K562 (cell line): ENCODE measurements around the gene GNAS-AS1. TPM values are rescaled to one million over a fixed set of nuclear protein-coding genes. Genes with fewer than 3 reads are reported as not detected.

Experiments used
- ATAC-seq: fragments of 200-7000 bp; cut with Tn5 transposase; 3 replicates; pipeline ENCODE4 v1.9.1; 2020; ENCODE audit warnings: moderate library complexity
- BruUV-seq: library from RNA; stranded (reverse); fragments of 400-500 nt; replicated peaks from 2 replicates; lab custom pipeline; 2021; lab: Mats Ljungman, UMichigan
- CTCF ChIA-PET: fragments of 300-600 bp; formaldehyde crosslinking; extraction: SDS; loops from one replicate; lab custom pipeline; 2021; ENCODE audit warnings: low intra/inter-chr PET ratio; lab: Yijun Ruan, JAX
- POLR2A ChIA-PET: fragments of 300-600, 350-650 bp; sonication (Branson Sonifier 250); formaldehyde crosslinking; extraction: SDS; loops from one replicate; lab custom pipeline; 2021; ENCODE audit warnings: antibody characterized with exemption, inconsistent platforms; lab: Yijun Ruan, JAX
- DNase-seq, 4 experiments: peaks; one replicate each; pipeline versions ENCODE4 v3.0.0 to v3.0.0-alpha.2; 2011 to 2018; ENCODE audit warnings: low spot score in 3 of 4, mixed read lengths in 3 of 4; ENCODE audit errors: extremely low read depth in 1 of 4
- FAIRE-seq: peaks from 2 replicates; lab custom pipeline; 2011; peaks lifted over from hg19 to GRCh38; lab: Jason Lieb, UNC
- H2AFZ ChIP-seq: 2 replicates; pipeline ENCODE4 v1.6.0; 2011; ENCODE audit warnings: low read depth, low read length, control low read depth, inconsistent platforms
- H3K27ac ChIP-seq: fragments of 200-600 bp; 3 replicates; pipeline ENCODE4 v1.8.0; 2011; ENCODE audit warnings: low read depth, mild to moderate bottlenecking, control low read depth, inconsistent platforms, low read length, moderate library complexity, mixed read lengths; ENCODE audit errors: extremely low read depth
- H3K27me3 ChIP-seq, 2 experiments: fragments of 300-600 bp in 1 of 2; 2 replicates in 1 of 2; 3 replicates in 1 of 2; pipeline versions ENCODE4 v1.6.0 to v1.8.0; 2011; ENCODE audit warnings: inconsistent platforms in 2 of 2, low read length in 2 of 2, mild to moderate bottlenecking in 1 of 2, mixed read lengths in 1 of 2, moderate library complexity in 1 of 2; ENCODE audit not compliant: control insufficient read depth in 2 of 2, insufficient read depth in 2 of 2
- H3K36me3 ChIP-seq: fragments of 300-600 bp; 3 replicates; pipeline ENCODE4 v1.8.0; 2011; ENCODE audit warnings: mild to moderate bottlenecking, low read length, inconsistent platforms; ENCODE audit not compliant: control insufficient read depth, insufficient read depth
- H3K4me1 ChIP-seq, 2 experiments: fragments of 200-600 bp in 1 of 2; replicated peaks in 1 of 2; 2 replicates in 1 of 2; 3 replicates in 1 of 2; pipeline versions ENCODE4 v1.5.1 to v1.8.0; 2011; ENCODE audit warnings: inconsistent platforms in 2 of 2, low read length in 2 of 2, mild to moderate bottlenecking in 1 of 2, mixed read lengths in 1 of 2, moderate library complexity in 1 of 2; ENCODE audit not compliant: control insufficient read depth in 2 of 2, insufficient read depth in 2 of 2
- H3K4me2 ChIP-seq: 2 replicates; pipeline ENCODE4 v1.6.1; 2011; ENCODE audit warnings: low read length, control low read depth, inconsistent platforms, mixed read lengths; ENCODE audit not compliant: insufficient read depth
- H3K4me3 ChIP-seq: fragments of 200-600 bp; sonication (generic), shearing (Covaris generic); 2 replicates; pipeline ENCODE4 v1.5.1; 2016; ENCODE audit warnings: control low read depth, inconsistent platforms
- H3K79me2 ChIP-seq: fragments of 200-600 bp; 3 replicates; pipeline ENCODE4 v1.8.0; 2011; ENCODE audit warnings: low read length, inconsistent platforms; ENCODE audit not compliant: control insufficient read depth, insufficient read depth
- H3K9ac ChIP-seq, 2 experiments: 2 replicates each; pipeline versions ENCODE4 v1.6.0 to v1.6.1; 2011; ENCODE audit warnings: low read depth in 2 of 2, low read length in 2 of 2, control low read depth in 1 of 2, inconsistent platforms in 1 of 2, mild to moderate bottlenecking in 1 of 2, mixed read lengths in 1 of 2; ENCODE audit not compliant: insufficient read depth in 1 of 2
- H3K9me1 ChIP-seq: one replicate; pipeline ENCODE4 v1.6.0; 2011; ENCODE audit warnings: inconsistent platforms, mild to moderate bottlenecking, low read length, moderate library complexity; ENCODE audit not compliant: control insufficient read depth, insufficient read depth
- H3K9me3 ChIP-seq: replicated peaks from 2 replicates; pipeline ENCODE4 v1.5.1; 2011; ENCODE audit warnings: low read depth, low read length, inconsistent platforms; ENCODE audit not compliant: control insufficient read depth, insufficient read depth
- H4K20me1 ChIP-seq: replicated peaks from 2 replicates; pipeline ENCODE4 v1.6.1; 2011; ENCODE audit warnings: low read length, inconsistent platforms, mixed read lengths; ENCODE audit not compliant: control insufficient read depth, insufficient read depth
- BDP1 ChIP-seq: IDR thresholded peaks from 3 replicates; pipeline ENCODE4 v1.6.1; 2011; ENCODE audit not compliant: insufficient read length, insufficient read depth
- E2F3 ChIP-seq: fragments of 250-450 bp; sonication (Bioruptor Pico); IDR thresholded peaks from 2 replicates; pipeline ENCODE4 v1.4.0; 2020; ENCODE audit warnings: mild to moderate bottlenecking
- E2F8 ChIP-seq: fragments of 450-650 bp; IDR thresholded peaks from 2 replicates; pipeline ENCODE4 v1.7.1; 2018; ENCODE audit warnings: mild to moderate bottlenecking, low read depth; ENCODE audit not compliant: partially characterized antibody
- GATAD2B ChIP-seq: fragments of 450-650 bp; IDR thresholded peaks from 2 replicates; pipeline ENCODE4 v1.6.1; 2017; ENCODE audit warnings: mild to moderate bottlenecking, borderline replicate concordance
- HIVEP1 ChIP-seq: fragments of 250-450 bp; sonication (Bioruptor Pico); IDR thresholded peaks from 2 replicates; pipeline ENCODE4 v1.4.0; 2020; ENCODE audit warnings: mild to moderate bottlenecking
- MCM5 ChIP-seq: fragments of 450-650 bp; IDR thresholded peaks from 2 replicates; pipeline ENCODE4 v1.6.1; 2016; ENCODE audit warnings: low read depth
- PBX2 ChIP-seq, 2 experiments: IDR thresholded peaks in 1 of 2; conservative IDR thresholded peaks in 1 of 2; 2 replicates each; pipeline ENCODE4 v1.6.1; 2016; ENCODE audit warnings: low read depth in 2 of 2, mild to moderate bottlenecking in 1 of 2, missing compliant biosample characterization in 1 of 2, missing genetic modification characterization in 1 of 2, moderate library complexity in 1 of 2
- PCBP2 ChIP-seq: fragments of 200-400 bp; formaldehyde crosslinking; IDR thresholded peaks from 2 replicates; pipeline ENCODE4 v1.6.1; 2018; ENCODE audit warnings: low read length, low read depth, mild to moderate bottlenecking, moderate library complexity; ENCODE audit not compliant: poor library complexity, severe bottlenecking
- RAD21 ChIP-seq, 2 experiments: fragments of 250-450 bp in 1 of 2; fragments of 450-650 bp in 1 of 2; sonication (Bioruptor Pico) in 1 of 2; formaldehyde crosslinking in 1 of 2; IDR thresholded peaks in 1 of 2; conservative IDR thresholded peaks in 1 of 2; 2 replicates each; pipeline versions ENCODE4 v1.4.0 to v1.8.0; 2020 to 2022; ENCODE audit warnings: mild to moderate bottlenecking in 2 of 2, moderate library complexity in 1 of 2
- ZBED1 ChIP-seq: IDR thresholded peaks from 2 replicates; pipeline ENCODE4 v1.6.1; 2014
- ZBTB2 ChIP-seq: fragments of 450-650 bp; IDR thresholded peaks from 2 replicates; pipeline ENCODE4 v1.6.1; 2016; ENCODE audit warnings: antibody characterized with exemption
- ZFPM2 ChIP-seq: fragments of 250-450 bp; sonication (Bioruptor Pico); IDR thresholded peaks from 2 replicates; pipeline ENCODE4 v1.5.1; 2022; ENCODE audit warnings: mild to moderate bottlenecking
- ZNF212 ChIP-seq: fragments of 450-650 bp; formaldehyde crosslinking; IDR thresholded peaks from 2 replicates; pipeline ENCODE4 v1.4.0; 2020; ENCODE audit warnings: mild to moderate bottlenecking
- WGBS: fragments of 100-300 bp; shearing (Covaris generic); methylation state at CpG from one replicate; pipeline ENCODE4 v1.1.6; 2016; ENCODE audit warnings: low coverage, mixed read lengths; ENCODE audit not compliant: insufficient coverage; ENCODE audit errors: missing lambda C conversion rate; 5-methylcytosine and 5-hydroxymethylcytosine counted together
- in situ Hi-C: fragments of 300-500 bp; cut with MboI; formaldehyde crosslinking; loops from 4 replicates; pipeline ENCODE4 v1.15.0; 2018; ENCODE audit warnings: inconsistent platforms, mixed read lengths
- intact Hi-C: fragments of 100-400 bp; cut with micrococcal nuclease; formaldehyde crosslinking; loops from 2 replicates; pipeline ENCODE4 v1.14.2; 2022
- polyA plus RNA-seq, 8 experiments: library from polyadenylated mRNA; depleted of rRNA in 4 of 8; stranded (reverse) in 5 of 8; unstranded in 3 of 8; fragments of >200 nt; fragmentation: Nextera tagmentation in 2 of 8; fragmentation: Illumina TruSeq in 1 of 8; extraction: Ambion mirVana in 2 of 8; extraction: Trizol in 1 of 8; gene quantifications; 2 replicates each; pipeline versions ENCODE4 v1.2.1 to v1.2.3, GENCODE V29; 2011 to 2014; ENCODE audit warnings: inconsistent platforms in 1 of 8, missing spikeins in 1 of 8
- total RNA-seq, 7 experiments: library from RNA; depleted of rRNA in 6 of 7; stranded (reverse); fragments of >200 nt in 6 of 7; fragmentation: Illumina TruSeq in 2 of 7; extraction: Trizol in 2 of 7; gene quantifications; 2 replicates each; pipeline versions ENCODE4 v1.2.1 to v1.2.3, GENCODE V29; 2011 to 2021; ENCODE audit warnings: low replicate concordance in 1 of 7

GNAS-AS1 gene
- total and polyA plus RNA-seq, 9 of the 15 experiments (the other 6 are each of a cell fraction or from before 2014, with no cell fraction given), result 0.04 to 2.5 (median 0.25) TPM

- in situ Hi-C loops, result no loop called here
- DNase-seq, result no peak
- H3K4me1 ChIP-seq, result peaks cover 0 to 4% of the 10 kb centered on the region in 2 experiments; a peak in 2 of 5 replicates
- POLR2A ChIA-PET, result interaction anchor here (0.6 kb wide), 2 partner anchors 18 to 568 kb away, joined by 3 to 4 read pairs; no protein-coding TSS in a partner anchor
- FAIRE-seq, result no peak
- H3K4me2 ChIP-seq, result no peak overlapping the region
- H3K79me2 ChIP-seq, result no peaks in the 10 kb centered on the region
- intact Hi-C loops, result no loop called here
- 4% methylated on average over 26 of the region's 26 CpGs for WGBS
- peaks cover 42 to 74% of the 10 kb centered on the region in 2 experiments for H3K27me3 ChIP-seq
- no peak overlapping the region for H3K27ac ChIP-seq
- H3K9ac ChIP-seq, result no peak overlapping the region; a peak in 1 of 4 replicates
- ATAC-seq, result no peak; the same call in 2 of the 3 replicates
- H2AFZ ChIP-seq, result no peak overlapping the region
- no TSS peak for BruUV-seq
- H3K36me3 ChIP-seq, result no peaks in the 10 kb centered on the region
- H3K9me3 ChIP-seq, result no peaks in the 10 kb centered on the region
- no peaks in the 10 kb centered on the region; the same call in 1 of the 2 replicates for H4K20me1 ChIP-seq
- CTCF ChIA-PET, result no interaction called here
- no peak overlapping the region for H3K4me3 ChIP-seq
- no peaks in the 10 kb centered on the region for H3K9me1 ChIP-seq
- TF ChIP-seq GATAD2B (no peak), ZBED1 (no peak), ZFPM2 (CRISPR knock-in tag) (no peak), PCBP2 (no peak), E2F3 (CRISPR knock-in tag) (no peak), PBX2 (CRISPR knock-in tag; IDR thresholded peaks at IDR 0.05; ENCODE audit: low read depth) (no peak), PBX2 (tag; conservative IDR thresholded peaks at IDR 0.05; ENCODE audit: low read depth) (no peak), RAD21 (CRISPR knock-in tag; conservative IDR thresholded peaks at IDR 0.05 in 1 of 2, IDR thresholded peaks at IDR 0.05 in 1 of 2) (no peak), MCM5 (no peak), E2F8 (no peak), ZBTB2 (no peak), BDP1 (no peak), ZNF212 (CRISPR knock-in tag) (no peak), HIVEP1 (CRISPR knock-in tag) (no peak)
Observed at GRCh38 chr20:58797371-58798338, 53.0 kb downstream of the GNAS-AS1 start.
